Right lobe of liver (tissue), 6 donors: ENCODE measurements around the gene LARP7. TPM values are rescaled to one million over a fixed set of nuclear protein-coding genes. Genes with fewer than 3 reads are reported as not detected.
A peak's percentile ranks its signal among the peaks of the same experiment; 100 is the strongest.
"Not testable (repeated sequence)": the region's sequence is repeated elsewhere in the genome, so short reads cannot be mapped to it uniquely, and the experiment has no call there.

Source experiments
- ATAC-seq, 4 donors: fragments of 200-7000 bp; cut with Tn5 transposase; one replicate each; pipeline ENCODE4 v1.9.1; 2020; ENCODE audit warnings: mild to moderate bottlenecking in 4 of 4, moderate library complexity in 4 of 4
- DNase-seq, 3 donors: peaks; one replicate each; pipeline ENCODE4 v3.0.0-alpha.2; 2020
- H3K27ac ChIP-seq, 3 donors: fragments of 200-600 bp; one replicate each; pipeline ENCODE4 v1.8.0; 2022
- H3K27me3 ChIP-seq, 2 donors: fragments of 200-600 bp; one replicate each; pipeline ENCODE4 v1.8.0; 2022
- H3K36me3 ChIP-seq, 4 donors: fragments of 200-600 bp; sonication (generic) in 1 of 4; one replicate each; pipeline versions ENCODE4 v1.5.1 to v1.8.0; 2017 to 2022; ENCODE audit warnings: control low read depth in 1 of 4
- H3K4me1 ChIP-seq, 4 donors: fragments of 200-600 bp; sonication (generic) in 1 of 4; one replicate each; pipeline versions ENCODE4 v1.5.1 to v1.8.0; 2017 to 2022; ENCODE audit warnings: control low read depth in 1 of 4
- H3K4me3 ChIP-seq, 3 donors: fragments of 200-600 bp; one replicate each; pipeline ENCODE4 v1.8.0; 2022
- H3K9me3 ChIP-seq, 4 donors: fragments of 200-600 bp; sonication (generic) in 1 of 4; one replicate each; pipeline versions ENCODE4 v1.5.1 to v1.8.0; 2017 to 2022; ENCODE audit warnings: control low read depth in 1 of 4
- CTCF ChIP-seq, 4 donors: fragments of 200-600 bp in 3 of 4; fragments of 450-650 bp in 1 of 4; IDR thresholded peaks; one replicate each; pipeline versions ENCODE4 v1.5.1 to v1.8.0; 2016 to 2022; ENCODE audit warnings: antibody characterized with exemption in 4 of 4, mild to moderate bottlenecking in 2 of 4
- POLR2A ChIP-seq: fragments of 450-650 bp; IDR thresholded peaks from one replicate; pipeline ENCODE4 v1.6.1; 2017; ENCODE audit warnings: antibody characterized with exemption, mild to moderate bottlenecking
- WGBS: methylation state at CpG from one replicate; pipeline ENCODE4 v1.1.6; 2018; ENCODE audit warnings: low coverage, low lambda C conversion rate; ENCODE audit not compliant: insufficient coverage; ENCODE audit errors: missing lambda C conversion rate; 5-methylcytosine and 5-hydroxymethylcytosine counted together
- intact Hi-C, 2 donors: fragments of 100-400 bp; cut with DNase I; formaldehyde crosslinking; loops; one replicate each; pipeline versions ENCODE4 v1.11.2 to v1.14.1; 2022
- total RNA-seq, 6 experiments: library from RNA; depleted of rRNA in 2 of 6; stranded (reverse); fragments of >200 nt in 2 of 6; fragmentation: NEBNext Ultra II Directional in 3 of 6; extraction: Animal tissue kit (Norgen Biotek cat#: 25700) in 3 of 6; gene quantifications; one replicate each; pipeline versions ENCODE4 v1.1.0 to v1.2.4, GENCODE V29; 2016 to 2023
- donor health status: DM: no; HTN: yes; CAD: no.
- donor health status: DM: no; HTN: no; CAD: no.
- donor health status: DM: no; HTN: no; CAD: no.
- donor health status: DM: no; HTN: yes; CAD: no.
- donor health status: DM: no; HTN: yes; CAD: no.

LARP7 gene
- total RNA-seq, 6 experiments from 2014 or later = 12.7 to 28.8 (median 20.4) TPM

DNA sequence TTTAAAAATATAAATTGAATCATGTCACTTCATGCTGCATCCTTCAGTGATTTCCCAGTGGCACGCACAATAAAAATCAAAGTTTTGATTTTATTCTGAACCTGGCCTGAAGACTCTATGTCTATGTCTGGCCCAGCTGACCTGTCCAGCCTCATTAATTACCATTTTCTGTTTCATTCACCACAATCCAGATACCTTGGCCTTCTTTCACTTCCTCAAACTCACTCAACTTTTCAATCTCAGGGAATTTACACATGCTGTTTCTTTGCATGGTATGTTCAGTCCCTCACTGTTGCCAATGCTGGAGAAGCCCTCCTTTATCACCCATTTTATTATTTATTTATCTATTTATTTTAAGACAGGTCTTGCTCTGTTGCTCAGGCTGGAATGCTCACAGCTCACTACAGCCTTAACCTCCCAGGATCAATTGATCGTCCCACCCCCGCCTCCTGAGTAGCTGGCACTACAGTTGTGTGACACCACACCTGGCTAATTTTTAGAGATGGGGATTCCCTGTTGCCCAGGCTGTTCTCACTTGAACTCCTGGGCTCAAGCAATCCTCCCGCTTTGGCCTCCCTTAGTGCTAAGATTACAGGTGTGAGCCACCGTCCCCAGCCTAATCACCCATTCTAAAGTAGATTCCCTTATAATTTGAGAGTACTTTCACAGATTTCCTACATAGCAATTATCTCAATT is 43.4 kb upstream of the LARP7 start:
- no peaks in the 10 kb centered on the region for H3K9me3 ChIP-seq
- TF ChIP-seq CTCF (IDR thresholded peaks at IDR 0.05) (no peak), POLR2A (no peak)
- no peak for ATAC-seq
- H3K4me3 ChIP-seq = no peak overlapping the region
- intact Hi-C loops = no loop called here
- no peak for DNase-seq
- H3K27me3 ChIP-seq = no peaks in the 10 kb centered on the region
- no peaks in the 10 kb centered on the region for H3K36me3 ChIP-seq
- no peaks in the 10 kb centered on the region for H3K4me1 ChIP-seq
- 92% methylated on average over 4 of the region's 5 CpGs for WGBS
- no peak overlapping the region for H3K27ac ChIP-seq

DNA sequence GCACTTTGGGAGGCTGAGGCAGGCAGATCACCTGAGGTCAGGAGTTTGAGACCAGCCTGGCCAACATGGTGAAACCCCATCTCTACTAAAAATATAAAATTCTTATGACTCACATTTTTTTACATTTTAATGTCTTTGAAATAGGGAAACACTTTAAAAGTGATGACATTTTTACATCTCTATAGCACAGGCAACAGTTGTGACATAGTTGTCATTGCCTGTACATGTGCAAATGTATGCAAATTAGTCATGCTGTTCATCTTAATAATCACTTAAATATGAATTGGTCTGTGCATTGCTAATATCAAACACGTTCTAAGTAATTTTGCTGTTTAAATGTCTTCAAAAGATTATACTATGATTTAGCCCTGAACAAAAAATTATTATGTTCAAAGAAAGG is 42.0 kb upstream of the LARP7 start:
- intact Hi-C loops = no loop called here
- no peak for DNase-seq
- no peak for TF ChIP-seq POLR2A
- no peak for TF ChIP-seq CTCF (IDR thresholded peaks at IDR 0.05)
- Histone ChIP-seq H3K4me1 (no peaks in the 10 kb centered on the region), H3K27ac (no peak overlapping the region), H3K36me3 (no peaks in the 10 kb centered on the region), H3K27me3 (no peaks in the 10 kb centered on the region), H3K9me3 (no peaks in the 10 kb centered on the region), H3K4me3 (no peak overlapping the region)
- WGBS = 87% methylated on average over 1 of the region's 1 CpG
- no peak for ATAC-seq

DNA sequence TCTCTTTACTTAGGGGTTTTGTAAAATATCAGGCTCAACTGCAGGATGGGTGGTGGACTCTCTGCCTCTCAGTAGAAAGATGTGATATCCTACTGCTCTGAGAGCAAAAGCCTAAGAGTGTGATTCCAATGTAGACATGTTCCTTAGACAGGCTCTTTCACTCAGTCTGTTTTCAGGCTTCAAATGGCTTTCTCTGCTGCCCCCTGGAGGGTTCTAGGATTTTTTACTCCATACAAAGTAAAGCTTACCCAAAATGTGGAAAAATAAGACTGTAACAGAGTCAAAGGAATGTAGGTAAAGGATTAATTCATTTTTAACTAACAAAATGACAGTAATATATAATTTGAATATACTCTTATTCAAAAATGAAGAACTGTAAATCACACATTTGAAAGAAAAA is 32.4 kb upstream of the LARP7 start:
- H3K36me3 ChIP-seq = no peaks in the 10 kb centered on the region
- H3K27ac ChIP-seq = no peak overlapping the region
- ATAC-seq = peak; percentile 84 to 90 (median 86)
- H3K4me1 ChIP-seq = no peaks in the 10 kb centered on the region
- intact Hi-C loops = no loop called here
- no peaks in the 10 kb centered on the region for H3K27me3 ChIP-seq
- H3K4me3 ChIP-seq = no peak overlapping the region
- no peak for DNase-seq
- H3K9me3 ChIP-seq = no peaks in the 10 kb centered on the region
- peak; percentile 50 to 75 (median 66) for TF ChIP-seq CTCF (IDR thresholded peaks at IDR 0.05)
- no peak for TF ChIP-seq POLR2A

GRCh38 chr4:112612814-112613213 is 24.1 kb upstream of the LARP7 start:
- H3K27me3 ChIP-seq, intact Hi-C loops, DNase-seq, H3K4me1 ChIP-seq, H3K4me3 ChIP-seq, H3K9me3 ChIP-seq, H3K27ac ChIP-seq, ATAC-seq, H3K36me3 ChIP-seq: not testable (repeated sequence)
- 80% methylated on average over 2 of the region's 2 CpGs for WGBS

DNA sequence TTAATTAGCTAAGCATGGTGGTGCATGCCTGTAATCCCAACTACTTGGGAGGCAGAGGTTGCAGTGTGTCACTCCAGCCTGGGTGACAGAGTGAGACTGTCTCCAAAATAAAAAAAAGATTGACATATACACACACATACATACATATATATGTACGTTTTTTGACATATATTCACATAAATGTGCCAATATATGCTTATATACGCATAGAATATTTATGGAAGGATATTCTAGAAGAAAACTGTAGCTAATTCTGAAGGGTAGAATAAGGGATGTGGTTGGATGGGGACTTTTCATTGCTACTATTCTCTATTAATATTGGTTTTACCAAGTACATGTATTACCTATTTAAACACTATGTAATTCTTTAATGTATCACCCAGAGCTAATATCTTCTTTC is 20.0 kb upstream of the LARP7 start:
- TF ChIP-seq CTCF (IDR thresholded peaks at IDR 0.05) = no peak
- TF ChIP-seq POLR2A = no peak
- ATAC-seq = no peak
- no peaks in the 10 kb centered on the region for H3K4me1 ChIP-seq
- no peak for DNase-seq
- intact Hi-C loops = no loop called here
- 96% methylated on average over 2 of the region's 2 CpGs for WGBS
- H3K27ac ChIP-seq = no peak overlapping the region
- H3K27me3 ChIP-seq = no peaks in the 10 kb centered on the region
- H3K4me3 ChIP-seq = no peak overlapping the region
- no peaks in the 10 kb centered on the region for H3K9me3 ChIP-seq
- H3K36me3 ChIP-seq = no peaks in the 10 kb centered on the region
